NCI-H748 (cell line): ENCODE data around the gene SYCE3.

ENCODE experiments used
- DNase-seq: peaks from one replicate; lab custom pipeline; 2025; ENCODE audit not compliant: unreplicated experiment; lab: John Stamatoyannopoulos, UW

SYCE3 gene

DNA sequence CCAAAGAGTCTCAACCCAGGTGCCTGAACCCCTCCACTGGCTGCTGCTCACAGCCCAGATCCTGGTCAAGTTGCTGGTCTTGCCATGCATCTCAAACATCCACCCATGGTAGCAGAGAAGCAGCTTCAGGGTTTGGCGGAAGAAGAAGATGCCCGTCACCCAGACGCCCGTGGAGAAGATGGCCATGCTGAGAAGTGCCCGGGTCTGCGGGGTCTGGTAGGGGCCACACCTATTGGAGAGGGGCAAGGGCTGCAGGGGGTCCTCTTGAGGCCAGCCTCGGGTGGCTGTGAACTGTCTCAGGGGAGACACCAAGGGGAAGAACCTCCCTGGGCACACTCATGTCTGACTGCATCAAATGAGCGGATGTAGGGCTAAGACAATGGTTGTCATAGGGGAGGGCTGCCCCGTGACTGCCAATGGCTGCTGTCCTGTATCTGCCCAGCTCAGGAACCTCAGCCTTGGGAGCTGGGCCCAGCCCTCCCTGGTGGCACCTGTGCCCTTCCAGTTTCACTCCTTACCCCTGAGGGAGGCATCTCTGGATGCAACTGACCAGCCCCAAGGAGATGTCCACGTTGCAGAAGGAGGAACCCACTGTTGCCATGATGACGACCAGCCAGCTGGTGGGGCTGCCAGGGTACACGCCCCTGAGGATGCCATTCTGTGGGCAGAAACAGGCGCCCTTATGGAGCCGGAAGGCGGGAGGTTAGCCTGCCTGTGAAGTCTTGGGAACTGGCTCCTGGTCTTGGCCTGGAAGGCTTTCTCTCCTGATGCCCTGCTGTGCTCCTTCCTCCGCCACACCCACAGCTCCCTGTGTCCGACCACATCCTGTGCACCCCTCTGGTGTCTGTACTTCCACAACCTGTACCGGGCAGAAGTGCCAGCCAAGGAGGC lies 14.3 kb upstream of the SYCE3 start:
- DNase-seq, result no peak

DNA sequence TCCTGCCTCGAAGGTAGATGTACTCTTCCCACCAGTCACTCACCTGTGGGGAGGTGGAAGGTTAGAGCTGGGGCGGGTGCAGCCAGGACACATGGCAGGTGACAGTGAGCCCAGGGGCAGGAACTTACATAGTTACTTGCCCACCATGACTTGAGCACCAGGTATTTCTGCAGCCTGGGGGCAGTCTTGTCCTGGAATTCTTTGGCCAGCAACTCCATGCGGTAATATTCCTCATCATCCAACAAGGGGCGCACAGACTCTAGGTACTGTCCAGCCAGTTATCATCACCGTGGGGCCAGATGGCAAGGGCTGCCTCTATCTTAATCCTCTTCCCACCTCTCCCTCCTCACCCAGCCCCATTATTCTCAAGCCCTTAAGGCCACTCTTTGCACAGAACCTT lies 13.4 kb upstream of the SYCE3 start:
- DNase-seq, result peak; percentile 61

DNA sequence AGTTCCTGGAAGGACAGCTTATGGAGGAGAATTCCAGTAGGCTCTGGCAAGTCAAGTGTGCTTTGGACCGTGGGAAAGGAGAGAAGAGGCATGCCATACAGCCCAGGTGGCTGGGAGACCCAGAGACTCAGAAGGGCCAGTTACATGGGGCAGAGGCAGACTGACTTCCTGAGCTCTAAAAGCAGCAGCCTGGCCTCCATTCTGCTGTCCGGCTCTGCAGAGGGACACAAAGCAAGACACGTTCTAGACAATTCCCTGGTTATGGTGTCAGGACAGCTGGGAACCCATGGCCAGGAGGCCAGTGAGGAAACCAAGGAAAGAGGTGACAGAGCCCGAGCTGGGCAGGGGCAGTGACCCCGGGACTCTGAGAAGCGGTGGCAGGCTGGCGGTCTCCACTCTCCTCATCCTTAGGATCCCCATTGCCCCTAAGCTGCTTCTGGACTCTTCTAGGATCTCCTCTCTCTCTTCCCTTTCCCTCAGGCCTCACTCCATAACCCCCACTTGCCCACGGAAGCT lies 12.8 kb upstream of the SYCE3 start:
- DNase-seq, result no peak

DNA sequence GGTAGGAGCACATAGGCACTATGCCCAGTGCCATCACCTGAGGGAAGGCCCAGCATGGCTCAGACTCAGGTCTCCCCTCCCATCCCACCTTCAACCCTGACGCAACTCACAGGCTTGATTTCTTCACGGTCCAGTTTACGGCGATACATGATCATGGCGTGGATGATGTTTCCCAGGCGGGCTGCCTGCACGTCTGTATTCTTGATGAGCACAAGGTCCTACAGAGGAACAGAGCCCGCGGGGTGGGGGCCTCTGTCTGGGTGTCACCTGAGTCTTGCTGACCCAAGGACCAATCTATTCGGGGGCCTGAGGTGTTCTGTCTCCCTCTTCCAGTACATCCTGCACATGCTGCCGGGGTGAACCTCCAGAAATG lies 11.7 kb upstream of the SYCE3 start:
- DNase-seq, result no peak

DNA sequence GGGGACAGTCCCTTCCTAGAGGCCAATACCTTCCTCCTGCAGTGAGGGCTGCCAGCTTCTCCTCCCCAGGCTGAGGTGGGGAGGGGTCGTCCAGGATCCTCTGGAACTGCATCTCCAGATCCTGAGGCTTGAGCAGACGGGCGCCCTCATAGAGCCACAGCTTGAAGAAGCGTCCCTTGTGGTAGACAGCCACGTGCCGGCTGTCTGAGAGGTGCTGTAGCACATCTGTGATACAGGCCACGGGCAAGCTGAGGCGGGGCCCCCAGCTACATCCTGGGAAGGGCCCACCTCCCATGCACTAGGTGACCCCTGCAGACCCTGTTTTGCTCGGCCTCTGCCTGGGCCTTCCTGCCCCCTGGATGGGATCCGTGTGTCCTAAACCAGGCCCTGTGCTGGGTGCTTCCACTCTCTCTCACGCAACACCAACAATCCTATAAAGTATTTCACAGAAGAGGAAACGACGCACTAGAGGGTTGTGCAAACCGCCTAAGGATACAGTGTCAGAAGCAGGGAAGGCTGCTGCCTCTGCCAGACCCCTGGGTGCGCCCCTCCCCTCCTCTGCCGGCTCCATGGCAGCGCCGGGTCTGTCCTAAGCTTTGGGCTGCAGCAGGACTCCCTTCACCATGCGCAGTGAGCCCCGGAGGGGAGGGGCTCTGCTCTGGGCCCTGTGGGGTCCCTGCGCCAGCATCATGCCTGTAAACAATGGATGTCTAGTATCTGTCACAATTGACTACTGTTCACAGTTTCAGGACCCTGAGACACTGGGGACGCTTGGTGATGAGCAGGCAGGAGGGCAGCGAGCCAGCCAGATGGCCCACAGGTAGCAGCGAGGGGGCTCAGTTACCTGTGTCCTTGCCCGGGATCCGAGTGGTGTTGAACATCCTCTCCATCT lies 11.0 kb upstream of the SYCE3 start:
- no peak for DNase-seq

DNA sequence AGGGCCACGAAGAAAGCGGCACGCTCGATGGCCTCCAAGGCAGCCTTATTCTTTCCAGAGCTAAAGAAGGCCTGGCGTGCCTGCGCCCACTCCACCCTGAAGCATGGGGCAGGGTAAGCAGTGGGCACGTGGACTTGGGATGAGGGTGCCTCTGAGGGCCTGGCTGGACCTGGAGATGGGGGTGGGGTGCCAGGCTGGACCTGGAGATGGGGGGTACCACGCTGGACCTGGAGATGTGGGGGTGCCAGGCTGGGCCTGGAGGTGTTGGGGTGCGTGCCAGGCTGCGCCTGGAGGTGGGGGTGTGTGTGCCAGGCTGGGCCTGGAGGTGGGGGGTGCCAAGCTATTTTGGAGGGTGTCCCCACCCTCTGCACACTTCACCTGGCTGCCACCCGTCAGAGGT lies 10.2 kb upstream of the SYCE3 start:
- DNase-seq, result no peak

DNA sequence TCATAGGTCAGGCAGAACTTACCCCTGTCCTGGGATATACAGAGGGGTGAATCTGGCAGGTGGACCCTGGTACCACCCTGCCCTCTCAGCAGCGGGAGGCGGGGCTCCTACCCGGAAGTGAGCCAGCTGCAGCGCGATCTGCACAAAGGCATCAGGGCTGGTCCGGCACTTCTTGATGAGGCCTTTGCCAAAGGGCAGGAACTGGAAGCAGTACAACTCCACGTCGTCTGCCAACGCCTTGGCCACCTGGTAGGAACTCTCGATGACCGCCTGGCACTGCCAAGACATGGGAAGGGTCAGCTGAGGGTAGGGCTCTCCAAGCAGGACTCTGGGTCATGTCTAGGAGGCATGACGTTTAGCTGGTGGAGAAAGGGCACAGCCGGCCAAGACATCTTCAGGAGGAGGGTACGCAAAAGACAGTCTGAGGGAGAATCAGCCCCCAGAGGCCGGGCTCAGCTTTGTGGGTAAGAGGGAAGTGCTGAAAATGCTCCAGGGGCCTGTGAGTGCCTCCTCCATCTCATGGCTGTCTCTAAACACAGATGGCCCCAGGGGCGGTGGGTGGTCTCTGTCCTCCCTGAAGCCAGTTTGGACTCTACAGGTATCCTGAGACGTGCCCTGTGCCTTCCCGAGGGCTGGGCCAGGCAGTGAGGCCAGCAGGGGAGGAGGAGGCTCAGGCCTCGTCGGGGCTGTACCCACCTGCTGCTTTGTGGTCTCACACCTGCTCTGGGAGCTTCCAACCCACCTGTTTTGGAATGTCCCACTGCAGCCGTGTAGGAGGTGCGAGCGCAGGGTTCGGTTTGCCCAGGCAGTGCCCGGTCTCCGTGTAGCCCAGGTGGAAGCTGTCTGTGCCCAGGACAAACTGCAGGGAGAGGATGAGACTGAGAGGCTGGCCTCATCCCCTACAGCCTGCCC lies 8.8 kb upstream of the SYCE3 start:
- no peak for DNase-seq

DNA sequence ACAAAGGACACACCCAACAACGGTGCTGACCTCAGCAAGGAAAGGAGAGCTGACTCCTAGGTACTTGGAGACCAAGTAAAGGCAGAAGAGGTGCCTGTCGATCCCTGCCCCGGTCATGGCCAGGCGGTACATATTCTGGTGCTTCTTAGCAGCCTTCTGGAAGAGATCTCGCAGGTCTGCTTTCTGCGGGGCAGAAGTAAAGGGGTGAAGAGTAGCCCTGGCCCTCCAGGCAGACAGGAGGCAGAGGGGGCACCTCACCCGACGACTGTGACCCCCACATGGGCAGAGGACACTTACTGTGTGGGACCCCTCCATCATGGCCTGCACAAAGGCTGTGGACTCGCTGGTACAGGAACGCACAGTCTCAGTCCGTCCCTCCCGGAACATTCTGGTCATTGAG lies 8.1 kb upstream of the SYCE3 start:
- DNase-seq, result no peak

DNA sequence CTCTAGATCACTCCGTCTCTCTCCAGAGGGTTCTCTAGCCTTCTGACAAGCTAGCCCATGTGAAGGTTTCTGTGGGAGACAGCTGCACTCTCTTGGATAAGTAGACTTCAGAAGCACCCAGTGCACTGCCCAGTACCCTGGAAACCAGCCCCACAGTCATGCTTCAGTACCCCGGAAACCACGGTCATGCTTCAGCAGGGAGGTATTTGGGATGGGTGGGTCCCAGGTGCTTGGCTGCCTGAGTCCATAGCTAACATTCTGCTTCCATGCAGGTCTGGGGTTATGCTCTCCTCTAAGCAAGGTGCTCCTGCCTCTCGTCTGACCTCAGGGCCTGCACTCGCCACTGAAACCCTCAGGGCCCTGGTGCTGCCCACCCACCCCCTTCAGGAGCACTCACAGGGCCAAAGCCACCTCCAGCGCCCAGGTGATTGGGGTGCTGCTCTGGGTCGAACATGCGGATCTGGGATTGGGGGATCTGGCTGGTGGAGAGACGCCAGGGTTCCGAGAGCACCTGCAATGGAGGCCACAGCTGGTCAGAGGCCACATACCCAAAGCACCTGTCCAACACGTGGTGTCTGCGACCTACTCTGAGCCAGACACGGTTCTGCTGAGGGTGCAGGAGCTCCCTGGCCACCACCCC lies 7.3 kb upstream of the SYCE3 start:
- DNase-seq, result no peak

DNA sequence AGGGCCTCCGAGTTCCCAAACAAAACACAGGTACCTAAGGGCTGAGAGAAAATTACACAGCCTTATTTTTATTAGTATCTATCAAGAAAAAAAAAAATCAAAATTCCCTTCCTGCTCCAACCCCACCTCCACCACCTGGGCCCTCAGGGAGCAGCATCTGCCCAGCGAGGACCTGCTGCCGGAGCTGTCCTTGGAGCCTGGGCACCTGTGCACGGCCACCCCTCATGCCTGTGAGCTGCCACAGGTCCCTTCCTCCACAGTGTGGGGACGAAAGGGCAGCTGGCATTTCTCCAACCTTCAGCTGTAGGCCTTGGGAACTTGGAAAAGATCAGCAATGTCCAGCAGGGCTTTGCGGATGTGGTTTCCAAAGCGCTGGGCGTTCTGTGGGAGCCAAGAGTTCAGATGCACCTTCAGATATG lies 6.3 kb upstream of the SYCE3 start:
- no peak for DNase-seq

DNA sequence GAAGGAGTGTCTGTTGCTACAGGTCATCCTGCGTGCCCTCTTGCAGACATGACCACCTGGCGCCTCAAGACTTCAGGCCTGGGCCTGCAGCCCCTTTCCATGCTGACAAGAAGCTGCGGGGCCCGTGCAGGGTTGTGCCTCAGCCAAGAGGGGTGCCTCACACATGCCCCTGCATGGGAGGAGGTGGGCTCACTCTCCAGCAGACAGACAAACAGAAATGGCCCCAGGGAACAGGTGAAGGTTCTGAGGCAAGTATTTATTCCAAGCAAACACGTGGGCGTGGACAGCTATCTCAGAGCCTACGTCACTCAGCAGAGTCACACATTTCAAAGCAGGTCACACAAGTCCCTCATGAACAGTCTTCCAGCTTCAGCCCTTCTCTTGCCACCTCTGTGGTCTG lies 5.9 kb upstream of the SYCE3 start:
- no peak for DNase-seq

DNA sequence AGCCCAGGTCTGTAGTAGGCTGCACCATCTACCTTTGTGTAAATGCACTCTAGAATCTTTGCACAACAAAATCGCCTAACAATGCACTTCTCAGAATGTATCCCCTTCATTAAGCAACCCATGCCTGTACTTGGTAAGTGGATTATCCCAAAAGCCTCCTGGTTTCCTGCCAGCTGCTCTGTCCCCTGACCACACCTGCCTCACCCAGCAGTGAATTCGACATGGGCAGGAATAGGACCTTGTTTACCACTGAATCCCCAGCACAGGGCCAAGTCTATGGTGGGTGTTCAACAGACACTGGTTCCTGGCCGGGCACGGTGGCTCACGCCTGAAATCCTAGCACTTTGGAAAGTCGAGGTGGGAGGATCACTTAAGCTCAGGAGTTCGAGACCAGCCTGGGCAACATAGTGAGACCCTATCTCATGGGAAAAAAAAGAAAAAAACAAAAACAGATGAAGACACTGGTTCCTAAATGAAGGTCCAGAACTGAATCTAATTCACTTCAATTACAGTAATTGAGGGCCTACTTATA lies 5.1 kb upstream of the SYCE3 start:
- no peak for DNase-seq

DNA sequence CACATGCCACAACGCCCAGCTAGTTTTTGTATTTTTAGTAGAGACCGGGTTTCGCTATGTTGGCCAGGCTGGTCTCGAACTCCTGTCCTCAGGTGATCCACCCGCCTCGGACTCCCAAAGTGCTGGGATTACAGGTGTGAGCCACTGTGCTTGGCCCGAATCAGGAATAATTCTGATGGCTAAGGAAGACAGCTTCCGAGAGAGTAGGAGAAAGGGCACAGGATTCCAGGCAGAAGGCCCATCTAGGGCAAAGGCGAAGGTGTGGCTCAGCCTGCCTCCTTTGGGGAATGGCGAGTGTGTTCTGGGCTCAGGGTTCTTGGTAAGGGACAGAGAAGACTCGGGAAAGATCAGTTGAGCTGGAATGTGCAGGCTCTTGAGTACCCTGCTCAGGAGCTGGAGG lies 1.6 kb upstream of the SYCE3 start:
- DNase-seq, result no peak

DNA sequence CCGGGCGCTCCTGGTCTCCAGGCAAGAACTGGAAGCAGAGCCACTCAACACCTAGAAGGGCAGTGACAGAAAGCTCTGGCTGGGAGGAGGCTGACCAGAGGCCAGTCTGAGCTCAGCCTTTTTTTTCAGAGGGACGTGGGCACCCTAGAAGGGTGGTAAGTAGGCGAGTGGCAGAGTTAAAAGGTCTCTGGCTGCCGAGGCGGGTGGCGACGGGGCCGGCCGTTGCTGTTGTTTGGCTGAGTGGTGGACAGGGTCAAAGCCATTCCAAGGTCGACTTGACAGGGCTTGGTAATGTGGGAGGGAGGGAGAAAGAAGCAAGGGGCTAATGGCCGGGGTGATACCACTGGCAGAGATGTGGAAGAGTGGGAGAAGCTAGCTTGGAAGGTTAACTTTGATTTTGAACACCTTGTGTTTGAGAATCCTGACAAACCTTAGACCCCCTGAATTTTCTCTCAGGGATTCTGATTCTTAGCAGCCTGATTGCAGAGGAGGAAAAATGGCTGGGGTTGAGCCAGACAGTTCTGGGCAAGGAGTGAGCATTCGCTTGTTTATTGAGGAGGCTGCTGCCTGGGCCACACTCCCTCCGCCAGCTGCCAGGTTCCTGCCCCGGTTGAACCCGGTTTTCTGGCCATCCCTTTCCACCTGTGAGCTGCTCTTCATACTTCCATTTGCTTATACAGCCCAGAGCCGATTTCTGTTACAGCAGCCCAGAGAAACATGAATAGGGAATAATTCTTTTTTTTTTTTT lies 868 bp upstream of the SYCE3 start:
- no peak for DNase-seq

DNA sequence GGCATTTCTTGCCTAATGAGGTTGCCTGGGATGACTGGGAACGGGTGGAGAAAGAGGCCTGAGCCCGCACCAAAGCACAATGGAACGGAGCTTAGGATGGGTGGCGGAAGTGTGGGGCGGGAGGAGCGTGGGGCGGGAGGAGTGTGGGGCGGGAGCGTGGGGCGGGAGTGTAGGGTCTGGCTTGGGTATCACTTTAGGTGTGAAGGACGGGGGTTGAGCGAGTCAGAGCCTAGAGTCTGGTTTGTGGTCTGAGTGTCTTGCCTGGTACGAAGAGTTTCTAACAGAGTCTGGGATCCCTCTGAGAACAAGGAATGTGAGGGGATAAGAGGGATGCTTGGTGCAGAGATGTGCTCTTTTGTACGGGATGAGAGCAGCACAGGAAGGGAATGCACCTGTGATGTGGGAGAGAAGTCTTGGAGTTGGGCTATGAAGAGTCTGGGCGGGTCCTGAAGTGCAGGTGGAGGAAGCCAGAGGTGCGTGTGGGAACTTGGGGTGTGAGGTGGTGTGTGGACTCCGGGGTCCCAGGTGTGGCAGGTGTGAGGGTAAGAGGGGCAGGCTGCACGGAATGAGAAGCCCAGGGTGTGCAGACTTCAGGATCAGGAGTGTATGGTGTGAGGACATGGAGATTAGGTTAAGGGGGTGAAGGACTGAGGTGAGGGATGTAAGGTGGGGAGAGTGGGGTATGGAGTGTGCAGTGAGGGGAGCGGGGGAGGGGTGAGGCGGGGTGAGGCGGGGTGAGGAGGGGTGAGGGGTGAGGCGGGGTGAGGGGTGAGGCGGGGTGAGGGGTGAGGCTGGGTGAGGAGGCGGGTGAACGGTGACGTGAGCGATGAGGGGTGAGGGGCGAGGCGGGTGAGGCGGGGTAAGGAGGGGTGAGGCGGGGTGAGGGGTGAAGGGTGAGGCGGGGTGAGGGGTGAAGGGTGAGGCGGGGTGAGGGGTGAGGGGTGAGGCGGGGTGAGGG lies 1.0 kb downstream of the SYCE3 start:
- no peak for DNase-seq

DNA sequence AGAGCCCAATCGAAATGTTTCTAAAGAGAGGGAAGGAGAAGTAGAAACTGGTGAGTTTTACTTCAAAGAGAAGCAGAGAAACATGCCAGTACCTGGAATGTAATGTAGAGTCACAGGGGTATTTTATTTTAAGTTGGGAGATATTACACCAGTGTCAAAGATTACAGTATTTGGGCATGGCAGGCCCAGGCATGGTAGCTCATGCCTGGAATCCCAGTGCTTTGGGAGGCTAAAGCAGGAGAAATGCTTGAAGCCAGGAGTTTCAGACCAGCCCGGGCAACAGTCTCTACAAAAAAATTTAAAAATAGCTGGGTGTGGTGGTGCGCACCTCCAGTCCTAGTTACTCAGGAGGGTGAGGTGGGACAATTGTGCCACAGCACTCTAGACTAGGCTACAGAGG lies 2.7 kb downstream of the SYCE3 start:
- no peak for DNase-seq

DNA sequence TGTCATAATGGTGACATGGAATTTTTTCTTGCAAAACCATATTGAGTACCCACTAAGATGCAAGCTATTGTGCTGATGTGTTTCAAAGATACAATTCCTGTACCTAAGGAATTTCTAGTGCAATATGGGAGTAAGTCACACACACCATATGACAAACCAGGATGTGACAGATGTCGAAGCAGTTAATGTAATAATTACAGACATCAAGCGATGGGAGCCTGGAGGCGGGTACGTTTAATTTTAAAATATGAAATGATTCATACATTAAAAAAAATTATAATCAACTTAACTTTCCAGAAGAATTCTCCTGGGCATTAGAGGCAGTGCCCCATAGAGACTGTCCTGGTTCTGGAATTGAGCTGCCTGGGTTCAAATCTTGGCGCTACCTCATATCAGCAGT lies 6.0 kb downstream of the SYCE3 start:
- no peak for DNase-seq

DNA sequence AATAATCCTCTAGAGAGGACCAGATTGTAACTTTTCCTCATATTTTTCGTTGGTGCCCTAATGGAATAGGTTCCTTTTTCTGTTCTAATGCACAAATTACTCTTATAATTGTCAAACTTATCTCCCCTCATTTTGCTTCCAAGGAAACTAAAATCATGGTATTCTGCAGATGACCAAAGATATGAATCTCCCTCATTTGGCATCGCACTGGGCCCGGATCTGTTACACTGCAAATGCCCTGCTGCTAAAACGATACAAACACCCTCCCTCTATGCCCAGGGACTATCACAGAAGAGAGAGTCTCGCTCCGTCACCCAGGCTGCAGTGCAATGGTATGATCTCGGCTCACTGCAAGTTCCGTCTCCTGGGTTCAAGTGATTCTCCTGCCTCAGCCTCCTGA lies 9.4 kb downstream of the SYCE3 start:
- DNase-seq, result no peak
